GM18498 (cell line): ENCODE results near the gene TRDMT1.

Experiments used
- ATAC-seq: cut with Tn5 transposase; IDR thresholded peaks from one replicate; pipeline ENCODE4 v1.9.1; 2021; ENCODE audit warnings: mild to moderate bottlenecking, moderate library complexity; ENCODE audit not compliant: unreplicated experiment

Gene TRDMT1

DNA sequence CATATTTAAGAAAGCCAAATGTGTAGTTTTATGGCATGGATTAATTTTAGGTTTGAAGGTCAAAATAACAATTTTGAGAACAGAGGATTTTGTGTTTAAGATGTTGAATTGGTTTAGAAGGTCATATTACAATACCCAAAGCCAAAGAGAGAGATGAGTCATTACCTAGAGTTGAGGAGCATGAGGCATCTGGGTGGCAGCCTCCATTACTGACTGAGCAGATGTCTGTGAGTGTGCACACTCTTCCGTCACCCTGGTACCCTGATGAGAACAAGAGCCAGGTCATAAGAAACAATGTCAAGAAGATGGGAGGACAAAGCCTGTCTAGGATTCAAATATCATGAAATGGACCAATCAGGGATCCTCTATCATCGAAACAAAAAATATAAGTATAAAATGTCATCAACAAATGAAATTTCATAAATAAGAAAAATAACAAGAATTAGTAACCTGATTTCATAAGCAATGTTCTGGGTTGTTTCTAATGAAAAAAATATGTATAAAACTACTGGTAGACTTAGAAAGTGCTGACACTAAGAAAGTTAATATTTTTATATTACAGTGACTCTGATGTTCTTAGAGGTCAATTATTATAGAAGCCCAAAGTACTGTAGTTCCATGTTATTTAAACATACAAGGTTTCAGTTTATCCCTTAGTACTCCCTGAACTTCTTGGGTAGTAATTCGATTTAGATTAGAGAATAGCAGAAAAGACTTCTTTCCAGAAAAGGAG lies 91.8 kb downstream of the TRDMT1 start:
- no peak for ATAC-seq

DNA sequence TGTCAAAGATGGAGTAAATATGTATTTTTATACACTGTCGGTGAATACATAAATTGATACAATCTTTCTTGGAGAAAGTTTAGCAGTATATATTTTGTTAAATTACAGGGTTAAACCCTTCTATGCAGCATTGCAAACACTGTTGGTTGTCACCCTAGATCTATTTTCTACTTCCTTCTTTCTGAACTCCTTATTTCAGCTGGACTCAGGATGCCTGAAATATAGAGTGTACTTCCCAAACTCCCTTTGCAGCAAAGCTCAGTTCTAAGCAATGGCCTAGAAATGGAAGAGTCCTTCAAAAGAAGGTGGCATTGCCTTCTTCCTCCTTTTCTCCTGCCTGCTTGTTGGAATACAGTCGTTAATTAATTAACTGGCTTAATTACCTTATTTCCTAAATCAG lies 92.4 kb downstream of the TRDMT1 start:
- ATAC-seq: no peak

- ATAC-seq: no peak
Observed at GRCh38 chr10:17106991-17107390, 94.5 kb downstream of the TRDMT1 start.

GRCh38 chr10:17101910-17102266 lies 99.6 kb downstream of the TRDMT1 start:
- ATAC-seq: no peak

DNA sequence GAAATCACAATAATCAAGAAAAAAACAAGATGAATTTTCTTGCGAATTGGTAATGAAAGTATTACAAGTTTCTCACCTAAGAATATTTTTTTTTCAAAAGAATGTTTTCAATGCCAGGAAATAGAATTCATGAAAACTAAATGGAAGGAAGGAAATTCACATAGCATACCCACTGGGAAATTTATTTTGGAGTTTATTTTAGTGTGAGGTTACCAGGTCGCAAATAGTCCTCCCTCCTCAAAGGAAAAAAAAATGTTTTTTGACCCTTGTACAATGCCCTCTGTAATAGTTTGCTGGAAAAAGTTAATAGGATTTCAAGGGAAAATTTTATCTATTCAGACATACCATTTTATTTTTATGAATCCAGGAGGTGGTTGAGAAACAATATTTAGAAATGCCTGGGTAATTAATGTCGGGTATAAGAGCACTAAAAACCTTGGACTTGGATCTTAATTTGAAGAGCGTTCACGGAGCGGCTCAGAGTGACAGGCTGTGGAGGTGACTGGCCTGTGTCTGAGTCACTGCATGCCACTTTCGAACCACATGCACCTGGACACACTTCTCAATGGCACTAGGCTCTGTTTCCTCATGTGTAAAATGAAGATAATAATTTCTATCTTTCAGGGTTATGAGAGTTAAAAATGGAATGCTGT lies 100.1 kb downstream of the TRDMT1 start:
- ATAC-seq: no peak

- no peak for ATAC-seq
Observed at GRCh38 chr10:17100586-17100985, 100.9 kb downstream of the TRDMT1 start.

DNA sequence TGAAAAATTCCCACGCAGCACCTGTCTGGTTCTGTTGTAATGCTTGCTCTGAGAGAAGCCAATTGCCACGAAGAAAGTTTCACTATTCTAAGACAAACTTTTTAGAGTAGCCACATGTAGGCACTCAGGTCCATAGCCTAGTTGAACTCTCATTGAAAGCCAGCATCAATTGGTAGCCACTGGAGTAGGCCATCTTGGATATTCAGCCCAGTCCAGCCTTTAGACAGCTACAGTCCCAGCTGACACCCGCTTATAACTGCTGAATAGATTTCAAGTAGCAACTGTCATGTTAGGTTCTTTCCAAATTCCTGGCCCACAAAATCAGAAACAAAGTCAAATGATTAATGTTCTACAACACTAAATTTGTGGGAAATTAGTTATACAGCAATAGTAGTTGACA lies 103.5 kb downstream of the TRDMT1 start:
- no peak for ATAC-seq
